ENCODE data around the gene DAPP1. TPM values are rescaled to one million over a fixed set of nuclear protein-coding genes. Genes with fewer than 3 reads are reported as not detected.

The DAPP1 gene
- total RNA-seq, 1 experiment from 2014 or later, result not detected

- DNase-seq (ENCODE audit: extremely low read depth, low read depth), result no peak
Observed at GRCh38 chr4:99852199-99852749, 35.6 kb downstream of the DAPP1 start.

GRCh38 chr4:99853190-99853589 is 36.6 kb downstream of the DAPP1 start:
- DNase-seq (ENCODE audit: extremely low read depth, low read depth), result no peak

- no peak for DNase-seq (ENCODE audit: extremely low read depth, low read depth)
Observed at GRCh38 chr4:99853999-99854398, 37.4 kb downstream of the DAPP1 start.

- DNase-seq (ENCODE audit: extremely low read depth, low read depth), result no peak
Observed at GRCh38 chr4:99855678-99856077, 39.1 kb downstream of the DAPP1 start.

GRCh38 chr4:99856166-99856565 is 39.5 kb downstream of the DAPP1 start:
- no peak for DNase-seq (ENCODE audit: extremely low read depth, low read depth)

- no peak for DNase-seq (ENCODE audit: extremely low read depth, low read depth)
Observed at GRCh38 chr4:99857307-99857706, 40.7 kb downstream of the DAPP1 start.

GRCh38 chr4:99859618-99860017 is 43.0 kb downstream of the DAPP1 start:
- DNase-seq (ENCODE audit: extremely low read depth, low read depth), result no peak

GRCh38 chr4:99860521-99860920 is 43.9 kb downstream of the DAPP1 start:
- DNase-seq (ENCODE audit: extremely low read depth, low read depth), result no peak

GRCh38 chr4:99861120-99861905 is 44.7 kb downstream of the DAPP1 start:
- no peak for DNase-seq (ENCODE audit: extremely low read depth, low read depth)

- peak; percentile 17 for DNase-seq (ENCODE audit: extremely low read depth, low read depth)
Observed at GRCh38 chr4:99863804-99864203, 47.2 kb downstream of the DAPP1 start.

GRCh38 chr4:99868126-99868596 is 51.5 kb downstream of the DAPP1 start:
- no peak for DNase-seq (ENCODE audit: extremely low read depth, low read depth)

- no peak for DNase-seq (ENCODE audit: extremely low read depth, low read depth)
Observed at GRCh38 chr4:99872570-99872969, 55.9 kb downstream of the DAPP1 start.

- no peak for DNase-seq (ENCODE audit: extremely low read depth, low read depth)
Observed at GRCh38 chr4:99875071-99875470, 58.4 kb downstream of the DAPP1 start.

GRCh38 chr4:99876946-99877345 is 60.3 kb downstream of the DAPP1 start:
- DNase-seq (ENCODE audit: extremely low read depth, low read depth), result no peak

- DNase-seq (ENCODE audit: extremely low read depth, low read depth), result no peak
Observed at GRCh38 chr4:99878604-99879003, 62.0 kb downstream of the DAPP1 start.

- DNase-seq (ENCODE audit: extremely low read depth, low read depth), result no peak
Observed at GRCh38 chr4:99879458-99879857, 62.8 kb downstream of the DAPP1 start.

- DNase-seq (ENCODE audit: extremely low read depth, low read depth), result peak; percentile 19
Observed at GRCh38 chr4:99885063-99885664, 68.5 kb downstream of the DAPP1 start.

GRCh38 chr4:99885687-99886086 is 69.1 kb downstream of the DAPP1 start:
- no peak for DNase-seq (ENCODE audit: extremely low read depth, low read depth)

- no peak for DNase-seq (ENCODE audit: extremely low read depth, low read depth)
Observed at GRCh38 chr4:99886146-99886545, 69.5 kb downstream of the DAPP1 start.

- DNase-seq (ENCODE audit: extremely low read depth, low read depth), result no peak
Observed at GRCh38 chr4:99887837-99888236, 71.2 kb downstream of the DAPP1 start.

- DNase-seq (ENCODE audit: extremely low read depth, low read depth), result no peak
Observed at GRCh38 chr4:99891351-99891750, 74.7 kb downstream of the DAPP1 start.

- DNase-seq (ENCODE audit: extremely low read depth, low read depth), result no peak
Observed at GRCh38 chr4:99893029-99893428, 76.4 kb downstream of the DAPP1 start.
